Epithelial cell of proximal tubule (primary cell): ENCODE results near the gene SDK1. TPM values are rescaled to one million over a fixed set of nuclear protein-coding genes. Genes with fewer than 3 reads are reported as not detected.

Source experiments
- DNase-seq: peaks from one replicate; pipeline ENCODE4 v3.0.0-alpha.2; 2011; ENCODE audit warnings: low read depth
- H3K4me3 ChIP-seq: 2 replicates; pipeline ENCODE4 v1.5.1; 2011; ENCODE audit warnings: low read depth, mild to moderate bottlenecking, low read length
- CTCF ChIP-seq: conservative IDR thresholded peaks from 2 replicates; pipeline ENCODE4 v1.5.1; 2012; ENCODE audit warnings: low read depth, mild to moderate bottlenecking, low read length
- total RNA-seq: library from RNA; depleted of rRNA; stranded (reverse); fragments of >200 nt; gene quantifications from 2 replicates; pipeline ENCODE4 v1.2.3, GENCODE V29; 2015

Gene SDK1
- total RNA-seq, 1 donor from 2014 or later = 0.75 TPM

GRCh38 chr7:3673524-3673923, 372.5 kb downstream of the SDK1 start:
- DNase-seq = no peak
- H3K4me3 ChIP-seq = no peak overlapping the region
- peak; percentile 69 for TF ChIP-seq CTCF

GRCh38 chr7:3678314-3678810, 377.3 kb downstream of the SDK1 start:
- no peak overlapping the region for H3K4me3 ChIP-seq
- no peak for DNase-seq
- TF ChIP-seq CTCF = no peak

GRCh38 chr7:3682028-3682710, 381.1 kb downstream of the SDK1 start:
- H3K4me3 ChIP-seq = no peak overlapping the region
- DNase-seq = no peak
- TF ChIP-seq CTCF = no peak

GRCh38 chr7:3683546-3684539, 382.8 kb downstream of the SDK1 start:
- TF ChIP-seq CTCF = no peak
- DNase-seq = no peak

GRCh38 chr7:3688071-3688470, 387.0 kb downstream of the SDK1 start:
- TF ChIP-seq CTCF = no peak
- peak; percentile 9 for DNase-seq
- H3K4me3 ChIP-seq = no peak overlapping the region

More at GRCh38 chr7:3683546-3684539, 382.8 kb downstream of the SDK1 start:
- no peak overlapping the region for H3K4me3 ChIP-seq

GRCh38 chr7:3688842-3689241, 387.8 kb downstream of the SDK1 start:
- TF ChIP-seq CTCF = no peak

More at GRCh38 chr7:3688842-3689241, 387.8 kb downstream of the SDK1 start:
- no peak for DNase-seq
- no peak overlapping the region for H3K4me3 ChIP-seq
